Right renal cortex interstitium (tissue), 3 donors: ENCODE measurements around the gene LCLAT1. TPM values are rescaled to one million over a fixed set of nuclear protein-coding genes. Genes with fewer than 3 reads are reported as not detected.
"Not testable (repeated sequence)": the region's sequence is repeated elsewhere in the genome, so short reads cannot be mapped to it uniquely, and the experiment has no call there.

Experiments
- DNase-seq, 3 donors: peaks; one replicate each; pipeline ENCODE4 v3.0.0-alpha.2; 2013; ENCODE audit warnings: low read depth in 3 of 3, low spot score in 2 of 3
- polyA plus RNA-seq, 3 donors: library from polyadenylated mRNA; unstranded; fragments of 120-200 nt; gene quantifications; one replicate each; pipeline ENCODE4 v1.2.1, GENCODE V29; 2013; ENCODE audit not compliant: insufficient read length in 3 of 3

LCLAT1 gene
- polyA plus RNA-seq, 3 donors = 19.6 to 20.5 (median 20.1) TPM

- DNase-seq = no peak
Measured at GRCh38 chr2:30453498-30453897, 6.5 kb downstream of the LCLAT1 start.

- no peak for DNase-seq
Measured at GRCh38 chr2:30454571-30454970, 7.5 kb downstream of the LCLAT1 start.

- no peak for DNase-seq
Measured at GRCh38 chr2:30455114-30455738, 8.2 kb downstream of the LCLAT1 start.

GRCh38 chr2:30456106-30456505 lies 9.1 kb downstream of the LCLAT1 start:
- DNase-seq = no peak

GRCh38 chr2:30456579-30456978 lies 9.5 kb downstream of the LCLAT1 start:
- no peak for DNase-seq

- no peak for DNase-seq
Measured at GRCh38 chr2:30457296-30457695, 10.2 kb downstream of the LCLAT1 start.

- no peak for DNase-seq
Measured at GRCh38 chr2:30459140-30459539, 12.1 kb downstream of the LCLAT1 start.

GRCh38 chr2:30462131-30462857 lies 15.2 kb downstream of the LCLAT1 start:
- no peak for DNase-seq

- no peak for DNase-seq
Measured at GRCh38 chr2:30463535-30463934, 16.5 kb downstream of the LCLAT1 start.

- DNase-seq = no peak
Measured at GRCh38 chr2:30464544-30465170, 17.6 kb downstream of the LCLAT1 start.

- no peak for DNase-seq
Measured at GRCh38 chr2:30465171-30465545, 18.1 kb downstream of the LCLAT1 start.

GRCh38 chr2:30466216-30466615 lies 19.2 kb downstream of the LCLAT1 start:
- no peak for DNase-seq

GRCh38 chr2:30467062-30467826 lies 20.2 kb downstream of the LCLAT1 start:
- not testable (repeated sequence) for DNase-seq

- no peak for DNase-seq
Measured at GRCh38 chr2:30470426-30470825, 23.4 kb downstream of the LCLAT1 start.

GRCh38 chr2:30472326-30472725 lies 25.3 kb downstream of the LCLAT1 start:
- no peak for DNase-seq

GRCh38 chr2:30475542-30475941 lies 28.5 kb downstream of the LCLAT1 start:
- DNase-seq = no peak

GRCh38 chr2:30476636-30477035 lies 29.6 kb downstream of the LCLAT1 start:
- no peak for DNase-seq

GRCh38 chr2:30480703-30481322 lies 33.8 kb downstream of the LCLAT1 start:
- no peak for DNase-seq

GRCh38 chr2:30481323-30481800 lies 34.3 kb downstream of the LCLAT1 start:
- DNase-seq = no peak

- no peak for DNase-seq
Measured at GRCh38 chr2:30482011-30482410, 35.0 kb downstream of the LCLAT1 start.

GRCh38 chr2:30484145-30484544 lies 37.1 kb downstream of the LCLAT1 start:
- no peak for DNase-seq
